Common myeloid progenitor, CD34-positive (primary cell): ENCODE results near the gene STRBP.

Source experiments
- CTCF ChIA-PET: fragments of 350-600 bp; sonication (Branson Sonifier 250); formaldehyde crosslinking; loops from one replicate; lab custom pipeline; 2021; ENCODE audit warnings: antibody characterized with exemption; lab: Charles Lee
- POLR2A ChIA-PET: fragments of 350-600 bp; sonication (Branson Sonifier 250); formaldehyde crosslinking; loops from one replicate; lab custom pipeline; 2021; ENCODE audit warnings: antibody characterized with exemption; lab: Charles Lee
- DNase-seq, 3 donors: peaks; one replicate each; pipeline versions ENCODE4 v3.0.0 to v3.0.0-alpha.2; 2013
- H3K27ac ChIP-seq, 2 experiments: 1 replicate in 1 of 2; 2 replicates in 1 of 2; pipeline ENCODE4 v1.7.0; 2013; ENCODE audit warnings: inconsistent platforms in 2 of 2, low read length in 2 of 2, mild to moderate bottlenecking in 2 of 2, low read depth in 1 of 2, moderate library complexity in 1 of 2; ENCODE audit not compliant: severe bottlenecking in 2 of 2, insufficient read depth in 1 of 2, poor library complexity in 1 of 2
- H3K27me3 ChIP-seq, 5 experiments: replicated peaks in 2 of 5; 1 replicate in 3 of 5; 2 replicates in 2 of 5; pipeline versions ENCODE4 v1.6.1 to v1.7.0; 2013; ENCODE audit warnings: low read length in 4 of 5, mild to moderate bottlenecking in 2 of 5, moderate library complexity in 2 of 5, inconsistent platforms in 1 of 5; ENCODE audit not compliant: insufficient read depth in 5 of 5, control insufficient read depth in 4 of 5
- H3K36me3 ChIP-seq, 4 experiments: 1 replicate in 2 of 4; 2 replicates in 2 of 4; pipeline versions ENCODE4 v1.6.1 to v1.7.0; 2013; ENCODE audit warnings: low read length in 3 of 4, control low read depth in 1 of 4, mild to moderate bottlenecking in 1 of 4; ENCODE audit not compliant: control insufficient read depth in 4 of 4, insufficient read depth in 4 of 4
- H3K4me1 ChIP-seq, 4 experiments: 1 replicate in 3 of 4; 2 replicates in 1 of 4; pipeline versions ENCODE4 v1.6.1 to v1.7.1; 2013; ENCODE audit warnings: low read length in 3 of 4, mild to moderate bottlenecking in 3 of 4, control low read depth in 1 of 4, inconsistent platforms in 1 of 4, moderate library complexity in 1 of 4; ENCODE audit not compliant: control insufficient read depth in 4 of 4, insufficient read depth in 4 of 4; ENCODE audit errors: control extremely low read depth in 1 of 4
- H3K4me3 ChIP-seq, 7 experiments: 1 replicate in 4 of 7; 2 replicates in 3 of 7; pipeline versions ENCODE4 v1.5.1 to v1.7.0; 2013; ENCODE audit warnings: mild to moderate bottlenecking in 7 of 7, low read length in 6 of 7, moderate library complexity in 6 of 7, inconsistent platforms in 2 of 7, low read depth in 2 of 7, control low read depth in 1 of 7; ENCODE audit not compliant: insufficient read depth in 4 of 7, control insufficient read depth in 1 of 7; ENCODE audit errors: extremely low read depth in 1 of 7
- H3K9me3 ChIP-seq, 5 experiments: 1 replicate in 4 of 5; 2 replicates in 1 of 5; pipeline versions ENCODE4 v1.6.1 to v1.7.1; 2013; ENCODE audit warnings: low read length in 4 of 5, mild to moderate bottlenecking in 2 of 5, inconsistent platforms in 1 of 5, low read depth in 1 of 5, moderate library complexity in 1 of 5; ENCODE audit not compliant: control insufficient read depth in 4 of 5, insufficient read depth in 2 of 5; ENCODE audit errors: control extremely low read depth in 1 of 5
- WGBS: methylation state at CpG from one replicate; pipeline ENCODE4 v1.1.5; 2013; ENCODE audit not compliant: insufficient coverage; 5-methylcytosine and 5-hydroxymethylcytosine counted together

STRBP gene

GRCh38 chr9:123165813-123166212 lies 102.6 kb downstream of the STRBP start:
- H3K4me3 ChIP-seq = no peak overlapping the region
- ChIA-PET CTCF (no interaction called here), POLR2A (interaction anchor here (0.6 kb wide), 1 partner anchor 18 kb away, joined by 3 read pairs; no protein-coding TSS in a partner anchor)
- no CpG with 5 or more reads among the region's 1 CpG for WGBS
- no peaks in the 10 kb centered on the region for H3K27me3 ChIP-seq
- peaks cover 0 to 5% (median 0%) of the 10 kb centered on the region in 4 experiments for H3K4me1 ChIP-seq
- no peaks in the 10 kb centered on the region for H3K9me3 ChIP-seq
- no peak overlapping the region for H3K27ac ChIP-seq
- H3K36me3 ChIP-seq = peaks cover 0 to 4% (median 1%) of the 10 kb centered on the region in 4 experiments
- no peak for DNase-seq

- no peak for DNase-seq
- WGBS = 100% methylated on average over 2 of the region's 2 CpGs
- CTCF ChIA-PET = no interaction called here
These were observed 104.1 kb downstream of the STRBP start for GRCh38 chr9:123164285-123164684.

GRCh38 chr9:123162791-123163345 lies 105.5 kb downstream of the STRBP start:
- Histone ChIP-seq H3K27me3 (no peaks in the 10 kb centered on the region), H3K9me3 (no peaks in the 10 kb centered on the region), H3K4me1 (peaks cover 0 to 5% (median 0%) of the 10 kb centered on the region in 4 experiments), H3K36me3 (peaks cover 0 to 9% (median 2%) of the 10 kb centered on the region in 4 experiments), H3K4me3 (no peak overlapping the region), H3K27ac (no peak overlapping the region)
- CTCF ChIA-PET = no interaction called here
- POLR2A ChIA-PET = no interaction called here
- no CpG with 5 or more reads among the region's 2 CpGs for WGBS
- no peak for DNase-seq

More at GRCh38 chr9:123164285-123164684, 104.1 kb downstream of the STRBP start:
- peaks cover 0 to 6% (median under 1%) of the 10 kb centered on the region in 4 experiments for H3K36me3 ChIP-seq
- H3K27me3 ChIP-seq = no peaks in the 10 kb centered on the region
- POLR2A ChIA-PET = no interaction called here
- H3K9me3 ChIP-seq = no peaks in the 10 kb centered on the region
- no peak overlapping the region for H3K27ac ChIP-seq
- H3K4me1 ChIP-seq = peaks cover 0 to 5% (median 0%) of the 10 kb centered on the region in 4 experiments
- H3K4me3 ChIP-seq = no peak overlapping the region

GRCh38 chr9:123162360-123162759 lies 106.0 kb downstream of the STRBP start:
- WGBS = no CpG with 5 or more reads among the region's 1 CpG
- no peak for DNase-seq
- Histone ChIP-seq H3K4me1 (peaks cover 0 to 4% (median 0%) of the 10 kb centered on the region in 4 experiments), H3K27ac (no peak overlapping the region), H3K9me3 (no peaks in the 10 kb centered on the region), H3K4me3 (no peak overlapping the region), H3K27me3 (no peaks in the 10 kb centered on the region), H3K36me3 (peaks cover 0 to 14% (median 7%) of the 10 kb centered on the region in 4 experiments)
- CTCF ChIA-PET = no interaction called here
- POLR2A ChIA-PET = no interaction called here

DNA sequence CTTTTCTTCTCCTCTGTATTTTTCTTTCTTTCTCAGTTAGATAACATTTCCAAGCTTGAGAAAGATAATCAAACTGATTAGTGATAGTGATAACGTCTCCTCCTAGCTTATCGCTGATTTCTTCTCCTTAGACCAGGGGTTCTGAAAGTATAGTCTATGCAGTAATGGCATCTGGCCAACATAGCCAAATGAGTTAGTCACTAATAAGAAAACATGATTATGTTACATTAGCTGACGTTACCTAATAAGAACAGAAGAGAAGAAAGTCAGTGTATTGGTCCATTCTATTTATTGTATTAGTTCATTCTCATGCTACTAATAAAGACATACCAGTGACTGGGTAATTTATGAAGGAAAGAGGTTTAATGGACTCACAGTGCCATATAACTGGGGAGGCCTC lies 111.2 kb downstream of the STRBP start:
- POLR2A ChIA-PET = no interaction called here
- no peak for DNase-seq

GRCh38 chr9:123150708-123151503 lies 117.5 kb downstream of the STRBP start:
- Histone ChIP-seq H3K4me1 (no peaks in the 10 kb centered on the region), H3K9me3 (peaks cover 0 to 7% (median 2%) of the 10 kb centered on the region in 5 experiments), H3K36me3 (peaks cover 24 to 59% (median 28%) of the 10 kb centered on the region in 4 experiments), H3K27me3 (no peaks in the 10 kb centered on the region), H3K4me3 (no peak overlapping the region), H3K27ac (no peak overlapping the region)
- WGBS = 100% methylated on average over 3 of the region's 5 CpGs
- DNase-seq = no peak
- ChIA-PET POLR2A (no interaction called here), CTCF (no interaction called here)

More for the DNA sequence above, 111.2 kb downstream of the STRBP start:
- H3K27me3 ChIP-seq = no peaks in the 10 kb centered on the region
- H3K4me1 ChIP-seq = no peaks in the 10 kb centered on the region
- H3K36me3 ChIP-seq = peaks cover 4 to 38% (median 32%) of the 10 kb centered on the region in 4 experiments
- CTCF ChIA-PET = interaction anchor here (1.4 kb wide), 1 partner anchor 22 kb away, joined by 3 read pairs; no protein-coding TSS in a partner anchor
- H3K9me3 ChIP-seq = no peaks in the 10 kb centered on the region
- no peak overlapping the region for H3K4me3 ChIP-seq
- H3K27ac ChIP-seq = no peak overlapping the region
- no CpG with 5 or more reads among the region's 3 CpGs for WGBS

- peaks cover 17 to 52% (median 21%) of the 10 kb centered on the region in 4 experiments for H3K36me3 ChIP-seq
- H3K27ac ChIP-seq = no peak overlapping the region
- H3K27me3 ChIP-seq = no peaks in the 10 kb centered on the region
- no peak overlapping the region for H3K4me3 ChIP-seq
- no peak for DNase-seq
- no CpG with 5 or more reads among the region's 1 CpG for WGBS
- H3K9me3 ChIP-seq = peaks cover 0 to 7% (median 2%) of the 10 kb centered on the region in 5 experiments
- ChIA-PET CTCF (interaction anchor here (0.9 kb wide), 1 partner anchor 12 kb away, joined by 3 read pairs; no protein-coding TSS in a partner anchor), POLR2A (interaction anchor here (0.6 kb wide), 1 partner anchor 88 kb away, joined by 4 read pairs; no protein-coding TSS in a partner anchor)
- no peaks in the 10 kb centered on the region for H3K4me1 ChIP-seq
These were observed 119.3 kb downstream of the STRBP start for GRCh38 chr9:123149067-123149466.
